ENCODE measurements around the gene NUP133.
"Not testable (repeated sequence)": the region's sequence is repeated elsewhere in the genome, so short reads cannot be mapped to it uniquely, and the experiment has no call there.

NUP133 gene

GRCh38 chr1:229420765-229421164, 87.4 kb downstream of the NUP133 start:
- Histone ChIP-seq H3K9me3 (ENCODE audit: control insufficient read depth, insufficient read depth, low read length) (0 out of 2 replicates have a peak, but pooled peaks cover 3% of the 10 kb centered on the region), H3K4me2 (ENCODE audit: low read length) (no peak overlapping the region), H3K27me3 (ENCODE audit: control insufficient read depth, low read length) (0 out of 2 replicates have a peak, but pooled peaks cover 3% of the 10 kb centered on the region), H3K36me3 (ENCODE audit: control insufficient read depth, low read length) (no peaks in the 10 kb centered on the region), H3K27ac (ENCODE audit: low read depth, low read length) (no peak overlapping the region), H3K79me2 (ENCODE audit: control insufficient read depth, low read length) (no peaks in the 10 kb centered on the region), H3K4me3 (ENCODE audit: low read length) (no peak overlapping the region), H3K4me1 (ENCODE audit: control insufficient read depth, low read length) (no peaks in the 10 kb centered on the region), H4K20me1 (ENCODE audit: control insufficient read depth, insufficient read depth, low read depth, low read length) (no peaks in the 10 kb centered on the region), H3F3A (ENCODE audit: control insufficient read depth, insufficient read depth) (no peaks in the 10 kb centered on the region), H3K9me2 (replicated peaks; ENCODE audit: control insufficient read depth, low read length) (no peaks in the 10 kb centered on the region)
- peak; percentile 44 for TF ChIP-seq CTCF (IDR thresholded peaks at IDR 0.05; ENCODE audit: low read depth, low read length, poor library complexity, severe bottlenecking)
- TF ChIP-seq EZH2phosphoT487 (IDR thresholded peaks at IDR 0.05; ENCODE audit: borderline replicate concordance, low read length): no peak

GRCh38 chr1:229420224-229420623, 87.9 kb downstream of the NUP133 start:
- Histone ChIP-seq H3K9me3 (ENCODE audit: control insufficient read depth, insufficient read depth, low read length) (0 out of 2 replicates have a peak, but pooled peaks cover 3% of the 10 kb centered on the region), H3K27me3 (ENCODE audit: control insufficient read depth, low read length) (0 out of 2 replicates have a peak, but pooled peaks cover under 1% of the 10 kb centered on the region), H3K79me2 (ENCODE audit: control insufficient read depth, low read length) (no peaks in the 10 kb centered on the region), H3K4me2 (ENCODE audit: low read length) (no peak overlapping the region), H3F3A (ENCODE audit: control insufficient read depth, insufficient read depth) (no peaks in the 10 kb centered on the region), H3K4me3 (ENCODE audit: low read length) (no peak overlapping the region), H3K27ac (ENCODE audit: low read depth, low read length) (no peak overlapping the region), H3K36me3 (ENCODE audit: control insufficient read depth, low read length) (no peaks in the 10 kb centered on the region), H3K9me2 (replicated peaks; ENCODE audit: control insufficient read depth, low read length) (no peaks in the 10 kb centered on the region), H4K20me1 (ENCODE audit: control insufficient read depth, insufficient read depth, low read depth, low read length) (no peaks in the 10 kb centered on the region), H3K4me1 (ENCODE audit: control insufficient read depth, low read length) (no peaks in the 10 kb centered on the region)
- no peak for TF ChIP-seq EZH2phosphoT487 (IDR thresholded peaks at IDR 0.05; ENCODE audit: borderline replicate concordance, low read length)
- no peak for TF ChIP-seq CTCF (IDR thresholded peaks at IDR 0.05; ENCODE audit: low read depth, low read length, poor library complexity, severe bottlenecking)

GRCh38 chr1:229418586-229418985, 89.6 kb downstream of the NUP133 start:
- H3K4me2 ChIP-seq (ENCODE audit: low read length); H3K27ac ChIP-seq (ENCODE audit: low read depth, low read length): not testable (repeated sequence)

GRCh38 chr1:229412810-229413209, 95.3 kb downstream of the NUP133 start:
- not testable (repeated sequence) for H3K4me2 ChIP-seq (ENCODE audit: low read length); H3K4me1 ChIP-seq (ENCODE audit: control insufficient read depth, low read length); H3K4me3 ChIP-seq (ENCODE audit: low read length); H4K20me1 ChIP-seq (ENCODE audit: control insufficient read depth, insufficient read depth, low read depth, low read length); H3K79me2 ChIP-seq (ENCODE audit: control insufficient read depth, low read length); H3K27ac ChIP-seq (ENCODE audit: low read depth, low read length); H3K9me3 ChIP-seq (ENCODE audit: control insufficient read depth, insufficient read depth, low read length); H3K9me2 ChIP-seq (replicated peaks; ENCODE audit: control insufficient read depth, low read length); H3F3A ChIP-seq (ENCODE audit: control insufficient read depth, insufficient read depth); H3K36me3 ChIP-seq (ENCODE audit: control insufficient read depth, low read length)
- peaks cover 13% of the 10 kb centered on the region for H3K27me3 ChIP-seq (ENCODE audit: control insufficient read depth, low read length)

More at GRCh38 chr1:229418586-229418985, 89.6 kb downstream of the NUP133 start:
- not testable (repeated sequence) for H3K4me3 ChIP-seq (ENCODE audit: low read length); H3K27me3 ChIP-seq (ENCODE audit: control insufficient read depth, low read length); H3K79me2 ChIP-seq (ENCODE audit: control insufficient read depth, low read length); H4K20me1 ChIP-seq (ENCODE audit: control insufficient read depth, insufficient read depth, low read depth, low read length); H3F3A ChIP-seq (ENCODE audit: control insufficient read depth, insufficient read depth); H3K4me1 ChIP-seq (ENCODE audit: control insufficient read depth, low read length); H3K9me3 ChIP-seq (ENCODE audit: control insufficient read depth, insufficient read depth, low read length); H3K9me2 ChIP-seq (replicated peaks; ENCODE audit: control insufficient read depth, low read length); H3K36me3 ChIP-seq (ENCODE audit: control insufficient read depth, low read length)

All from DOHH2 (cell line).